ENCODE results near the gene POMT1.
"Not testable (repeated sequence)": the region's sequence is repeated elsewhere in the genome, so short reads cannot be mapped to it uniquely, and the experiment has no call there.

The POMT1 gene, protein sequence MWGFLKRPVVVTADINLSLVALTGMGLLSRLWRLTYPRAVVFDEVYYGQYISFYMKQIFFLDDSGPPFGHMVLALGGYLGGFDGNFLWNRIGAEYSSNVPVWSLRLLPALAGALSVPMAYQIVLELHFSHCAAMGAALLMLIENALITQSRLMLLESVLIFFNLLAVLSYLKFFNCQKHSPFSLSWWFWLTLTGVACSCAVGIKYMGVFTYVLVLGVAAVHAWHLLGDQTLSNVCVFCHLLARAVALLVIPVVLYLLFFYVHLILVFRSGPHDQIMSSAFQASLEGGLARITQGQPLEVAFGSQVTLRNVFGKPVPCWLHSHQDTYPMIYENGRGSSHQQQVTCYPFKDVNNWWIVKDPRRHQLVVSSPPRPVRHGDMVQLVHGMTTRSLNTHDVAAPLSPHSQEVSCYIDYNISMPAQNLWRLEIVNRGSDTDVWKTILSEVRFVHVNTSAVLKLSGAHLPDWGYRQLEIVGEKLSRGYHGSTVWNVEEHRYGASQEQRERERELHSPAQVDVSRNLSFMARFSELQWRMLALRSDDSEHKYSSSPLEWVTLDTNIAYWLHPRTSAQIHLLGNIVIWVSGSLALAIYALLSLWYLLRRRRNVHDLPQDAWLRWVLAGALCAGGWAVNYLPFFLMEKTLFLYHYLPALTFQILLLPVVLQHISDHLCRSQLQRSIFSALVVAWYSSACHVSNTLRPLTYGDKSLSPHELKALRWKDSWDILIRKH

DNA sequence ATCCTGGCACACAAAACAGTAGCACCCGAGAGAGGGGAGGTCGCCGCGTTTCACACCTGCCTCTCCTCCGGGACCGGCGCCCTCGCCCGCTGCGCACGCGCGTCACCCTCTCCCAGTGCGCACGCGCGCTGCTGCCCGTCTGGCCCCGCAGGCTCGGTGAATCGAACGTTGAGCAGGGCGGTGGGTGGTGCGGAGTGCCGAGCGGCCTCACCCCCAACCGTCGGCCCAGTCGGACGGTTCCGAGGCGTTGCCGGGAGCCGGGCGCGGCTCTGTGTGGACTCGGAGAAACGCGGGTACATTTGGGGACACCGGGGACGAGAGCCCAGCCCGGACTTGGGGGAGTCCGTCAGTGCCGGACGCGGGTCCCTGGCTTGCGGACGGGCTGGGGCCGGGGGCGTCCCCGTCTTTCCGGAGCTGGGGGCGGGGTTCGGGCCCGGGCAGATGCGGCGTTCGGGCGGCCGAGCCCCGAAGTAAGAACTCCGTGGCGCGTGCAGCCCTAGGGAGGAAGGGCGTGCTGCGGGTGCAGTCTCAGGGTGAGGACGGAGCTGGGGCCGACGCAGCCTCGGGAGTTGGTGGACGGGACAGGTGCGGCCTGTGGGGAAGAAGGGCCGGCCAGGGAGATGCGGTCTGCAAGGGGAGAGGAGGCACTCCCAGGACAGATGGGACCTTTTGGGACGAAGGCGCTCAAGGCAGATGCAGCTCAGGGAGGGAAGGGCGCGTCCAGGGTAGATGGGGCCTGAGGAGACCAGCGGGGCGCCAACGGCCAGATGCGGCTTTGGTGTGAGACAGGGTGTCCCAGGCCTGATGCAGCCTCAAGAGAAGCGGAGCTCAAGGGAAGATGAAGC, at the start of gene POMT1:
Gene POMT1 (plus strand): TSS at position 138 of the 845 bp plus-strand sequence. CDS start 1,301 bp downstream, outside the sequence.
- DNase-seq, result peak; percentile 92

DNA sequence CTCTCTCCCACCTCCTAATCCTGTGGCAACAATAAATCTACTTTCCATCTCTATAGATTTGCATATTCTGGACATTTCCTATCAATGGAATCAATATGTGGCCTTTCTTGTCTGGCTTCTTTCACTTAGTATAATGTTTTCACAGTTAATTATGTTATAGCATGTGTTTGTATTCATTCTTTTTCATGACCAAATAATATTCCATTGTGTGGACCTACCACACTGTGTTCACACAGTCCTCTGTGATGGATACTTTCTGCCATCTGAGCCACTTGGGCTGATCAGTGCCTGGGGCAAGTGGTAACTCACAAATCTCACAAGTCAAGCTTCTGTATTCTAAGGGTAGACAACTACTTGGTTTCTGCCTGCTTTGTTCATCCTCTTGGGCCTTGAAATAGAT, 48.7 kb upstream of the POMT1 start:
- no peak for DNase-seq

DNA sequence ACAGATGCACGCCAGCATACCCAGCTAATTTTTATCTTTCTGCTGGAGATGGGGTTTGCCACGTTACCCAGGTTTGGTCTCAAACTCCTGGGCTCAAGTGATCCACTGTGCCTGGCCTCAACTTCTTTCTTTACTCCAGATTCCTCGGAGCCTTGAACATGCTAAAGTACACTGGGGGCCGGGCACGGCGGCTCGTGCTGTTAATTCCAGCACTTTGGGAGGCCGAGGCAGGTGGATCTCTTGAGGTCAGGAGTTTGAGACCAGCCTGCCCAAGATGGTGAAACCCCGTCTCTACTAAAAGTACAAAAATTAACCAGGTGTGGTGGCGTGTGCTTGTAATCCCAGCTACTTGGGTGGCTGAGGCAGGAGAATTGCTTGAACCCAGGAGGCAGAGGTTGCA, 47.1 kb upstream of the POMT1 start:
- DNase-seq, result peak; percentile 0

DNA sequence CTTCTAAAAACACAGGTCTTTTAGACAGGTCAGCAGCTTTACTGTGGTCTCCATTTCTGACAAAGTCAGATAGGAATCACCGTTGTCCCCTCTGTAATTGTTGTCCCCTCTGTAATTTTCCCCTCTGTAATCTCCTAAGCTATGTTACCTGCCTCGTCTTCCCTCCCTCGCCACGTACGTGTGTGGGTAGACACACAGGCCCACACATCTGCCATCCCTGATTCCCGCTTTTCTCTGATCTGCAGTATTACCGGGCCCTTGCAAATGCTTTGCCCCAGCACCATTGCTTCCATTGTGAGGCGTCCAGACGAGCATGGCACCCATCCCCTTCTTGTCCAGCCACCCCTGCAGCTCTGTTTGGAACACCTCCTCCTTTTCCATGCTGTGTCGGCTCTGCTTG, 45.0 kb upstream of the POMT1 start:
- DNase-seq, result no peak

DNA sequence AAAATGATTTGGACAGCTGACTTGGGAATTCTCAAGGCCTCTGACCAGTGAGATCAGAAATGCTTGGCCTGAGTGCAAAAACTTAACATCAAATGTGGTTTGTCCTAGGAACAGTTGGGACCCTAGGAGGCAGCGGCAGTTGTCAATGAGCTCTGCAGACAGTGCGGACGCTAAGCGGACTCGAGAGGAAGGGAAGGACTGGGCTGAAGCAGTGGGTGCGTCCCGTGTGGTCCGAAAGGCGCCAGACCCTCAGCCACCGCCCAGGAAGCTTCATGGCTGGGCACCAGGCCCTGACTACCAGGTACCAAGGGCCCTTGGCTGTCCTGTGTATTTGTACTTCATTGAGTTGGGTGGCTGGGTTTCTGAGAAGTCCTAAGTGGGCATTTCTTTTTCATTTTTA, 43.7 kb upstream of the POMT1 start:
- DNase-seq, result no peak

DNA sequence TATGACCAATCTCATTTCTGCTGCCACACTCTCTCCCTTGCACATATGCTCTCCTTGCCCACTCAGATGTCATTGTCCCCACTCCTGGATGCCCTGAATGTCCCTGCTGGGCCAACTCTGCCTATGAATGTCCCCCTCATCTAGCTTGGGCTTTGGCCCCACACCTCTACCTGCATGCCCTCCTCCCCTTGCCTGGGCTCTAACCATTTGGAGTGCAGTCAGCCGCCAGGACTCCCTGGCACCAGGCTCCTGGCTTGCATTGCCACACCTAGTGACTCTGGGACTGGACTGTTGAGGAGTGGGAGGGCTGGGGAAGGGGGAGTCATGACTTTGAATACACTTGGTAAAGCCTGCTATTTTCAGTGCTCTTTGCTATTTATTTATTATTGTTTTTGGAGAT, 41.6 kb upstream of the POMT1 start:
- peak; percentile 1 for DNase-seq

DNA sequence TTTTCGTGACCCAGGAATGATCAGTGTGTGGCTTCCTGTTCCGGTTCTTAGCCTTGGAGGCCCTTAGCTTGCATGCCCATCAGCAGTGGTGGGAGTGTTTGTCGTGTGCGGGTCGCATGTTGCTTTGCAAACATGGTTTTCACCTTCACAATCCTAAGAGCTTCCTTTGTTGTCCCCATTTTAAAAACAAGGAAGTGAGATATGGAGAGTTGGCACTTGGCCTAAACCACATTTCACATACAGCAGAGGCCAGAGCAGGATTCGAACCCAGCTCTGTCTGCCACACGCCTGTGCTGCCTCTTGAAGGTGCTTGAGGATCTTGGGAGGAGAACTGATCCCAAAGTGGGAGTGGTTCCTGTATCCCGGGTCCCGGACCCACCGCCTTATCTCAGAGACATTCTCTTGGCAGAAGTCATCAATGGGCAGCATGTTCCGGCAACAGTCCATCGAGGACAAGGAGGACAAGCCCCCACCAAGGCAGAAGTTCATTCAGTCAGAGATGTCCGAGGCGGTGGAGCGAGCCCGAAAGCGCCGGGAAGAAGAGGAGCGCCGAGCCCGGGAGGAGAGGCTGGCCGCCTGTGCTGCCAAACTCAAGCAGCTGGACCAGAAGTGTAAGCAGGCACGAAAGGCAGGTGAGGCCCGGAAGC, 38.2 kb upstream of the POMT1 start:
- DNase-seq, result no peak

DNA sequence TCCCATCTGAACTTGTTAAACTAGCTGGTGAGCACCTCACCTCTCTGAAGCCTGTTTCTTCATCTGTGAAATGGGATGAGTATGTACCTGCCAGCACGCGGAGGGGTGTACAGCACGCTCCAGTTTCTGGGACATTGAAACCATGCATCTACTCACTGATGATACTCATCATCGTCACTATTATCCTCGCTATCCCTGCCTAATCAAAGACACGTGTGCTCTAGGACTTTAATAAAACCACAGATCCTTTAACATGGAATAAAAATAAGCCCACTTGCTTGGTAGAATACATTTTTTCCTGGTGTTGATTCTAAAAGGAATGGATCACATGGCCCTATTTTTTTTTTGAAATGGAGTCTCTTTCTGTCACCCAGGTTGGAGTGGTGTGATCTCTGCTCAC, 37.3 kb upstream of the POMT1 start:
- no peak for DNase-seq

DNA sequence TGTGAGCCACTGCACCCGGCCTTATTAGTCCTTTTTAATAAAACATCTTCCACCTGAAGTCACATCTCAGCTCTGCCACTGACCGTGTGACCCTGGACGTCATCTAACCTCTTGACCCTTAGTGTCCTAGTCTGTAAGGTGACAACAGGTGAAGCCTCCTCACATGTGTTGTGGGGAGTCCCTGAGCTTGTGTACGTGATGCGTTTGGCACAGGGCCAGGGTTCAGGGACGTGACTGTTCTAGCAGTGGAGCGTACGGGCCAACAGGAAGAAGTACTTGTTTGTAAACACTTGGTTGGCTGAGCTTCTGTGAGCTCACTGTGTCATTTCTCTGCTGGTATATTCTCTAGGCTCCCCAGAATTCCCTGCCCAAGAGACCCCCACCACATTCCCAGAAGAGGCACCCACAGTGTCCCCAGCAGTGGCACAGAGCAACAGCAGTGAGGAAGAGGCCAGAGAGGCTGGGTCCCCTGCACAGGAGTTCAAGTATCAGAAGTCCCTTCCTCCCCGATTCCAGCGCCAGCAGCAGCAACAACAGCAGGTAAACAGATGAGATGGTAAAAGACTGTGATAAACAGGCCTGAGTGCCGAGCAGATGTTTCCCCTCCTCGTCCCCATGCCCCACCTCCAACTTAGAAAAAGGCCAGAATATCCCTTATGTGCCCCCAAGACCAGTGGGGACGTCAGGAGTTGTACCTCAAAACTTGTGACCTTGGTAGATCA, 35.3 kb upstream of the POMT1 start:
- DNase-seq, result peak; percentile 6

DNA sequence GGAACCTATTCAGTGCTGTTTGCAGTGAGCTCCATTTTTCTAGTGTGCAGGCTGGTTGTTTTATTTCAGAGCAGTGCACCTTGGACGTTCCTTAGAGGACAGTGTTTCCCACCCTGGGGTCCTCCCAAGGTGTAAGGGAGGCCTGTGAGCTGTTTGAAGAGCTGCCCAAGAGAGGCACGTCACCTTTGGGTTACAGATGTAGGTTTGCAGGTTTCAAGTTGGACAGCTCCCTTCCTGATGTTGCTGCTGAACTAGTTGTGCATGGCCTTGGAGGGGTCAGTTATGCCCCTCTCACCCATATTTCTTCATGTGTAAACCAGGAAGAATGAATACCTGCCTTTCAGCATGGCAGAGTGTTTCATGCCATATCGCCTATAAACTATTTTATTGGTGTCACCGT, 34.7 kb upstream of the POMT1 start:
- DNase-seq, result peak; percentile 1

DNA sequence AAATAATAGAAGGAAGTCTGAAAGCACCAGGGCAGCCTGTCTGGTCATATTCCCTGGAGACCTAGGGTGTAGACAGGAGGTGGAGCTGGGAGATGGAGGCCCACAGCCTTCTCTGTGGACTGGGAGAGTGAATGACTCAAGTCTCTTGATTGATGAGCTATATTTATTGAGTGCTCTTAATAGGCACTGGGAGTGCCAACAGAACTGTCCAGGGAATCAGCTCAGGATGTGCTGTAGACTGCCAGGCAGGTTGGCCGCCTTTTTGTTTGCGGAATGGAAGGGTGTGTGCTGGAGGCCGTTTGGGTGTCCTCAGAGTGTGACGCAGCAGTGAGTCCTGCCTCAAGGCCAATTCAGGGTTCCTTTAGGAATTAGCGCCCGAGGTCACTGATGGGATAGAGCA, 33.4 kb upstream of the POMT1 start:
- no peak for DNase-seq

DNA sequence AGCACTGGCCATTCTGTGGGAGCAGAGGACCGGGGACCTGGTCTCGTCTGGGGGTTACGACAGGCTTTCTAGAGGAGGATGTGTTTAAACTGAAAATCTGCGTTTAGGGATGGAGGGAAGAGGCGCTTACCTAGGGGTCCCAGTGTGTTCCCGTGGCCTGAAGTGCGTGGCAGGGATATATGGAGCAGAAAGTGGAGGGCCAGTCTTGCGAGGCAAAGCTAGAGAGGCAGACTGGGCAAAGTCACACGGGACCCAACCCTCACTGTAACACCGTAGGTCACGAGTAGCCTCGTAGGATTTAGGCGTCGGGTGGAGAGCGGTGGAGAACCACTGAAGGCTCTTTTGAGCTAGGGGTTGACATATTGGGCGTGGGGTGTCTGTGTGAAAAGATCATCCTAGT, 32.8 kb upstream of the POMT1 start:
- no peak for DNase-seq

DNA sequence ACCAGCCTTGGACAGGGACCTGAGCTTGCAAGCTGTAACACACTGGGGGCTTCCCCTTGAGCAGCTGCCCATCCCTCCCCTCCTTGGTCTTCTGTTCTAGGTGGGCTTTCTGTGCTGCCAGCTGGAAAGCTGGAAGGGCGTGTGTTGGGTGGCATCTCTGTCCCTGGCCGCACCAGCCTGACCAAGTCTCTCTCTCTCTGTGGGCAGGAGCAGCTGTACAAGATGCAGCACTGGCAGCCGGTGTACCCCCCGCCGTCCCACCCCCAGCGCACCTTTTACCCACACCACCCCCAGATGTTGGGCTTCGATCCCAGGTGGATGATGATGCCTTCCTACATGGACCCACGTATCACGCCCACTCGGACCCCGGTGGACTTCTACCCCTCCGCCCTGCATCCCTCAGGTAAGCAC, 32.1 kb upstream of the POMT1 start:
- DNase-seq, result no peak

DNA sequence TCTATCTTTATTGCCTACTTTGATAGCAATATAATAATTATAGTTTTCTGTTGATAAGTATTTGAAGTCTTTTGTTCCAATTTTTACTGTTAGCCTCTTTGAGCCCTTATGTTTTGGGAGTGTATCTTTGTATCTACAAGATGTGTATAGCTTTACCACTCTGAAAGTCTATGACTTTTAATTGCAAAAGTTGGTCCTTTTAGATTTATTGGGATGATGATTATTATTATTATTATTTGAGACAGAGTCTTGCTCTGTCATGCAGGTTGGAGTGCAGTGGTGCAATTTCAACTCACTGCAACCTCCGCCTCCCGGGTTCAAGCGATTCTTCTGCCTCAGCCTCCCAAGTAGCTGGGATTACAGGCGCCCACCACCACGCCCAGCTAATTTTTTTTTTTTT, 30.6 kb upstream of the POMT1 start:
- not testable (repeated sequence) for DNase-seq

DNA sequence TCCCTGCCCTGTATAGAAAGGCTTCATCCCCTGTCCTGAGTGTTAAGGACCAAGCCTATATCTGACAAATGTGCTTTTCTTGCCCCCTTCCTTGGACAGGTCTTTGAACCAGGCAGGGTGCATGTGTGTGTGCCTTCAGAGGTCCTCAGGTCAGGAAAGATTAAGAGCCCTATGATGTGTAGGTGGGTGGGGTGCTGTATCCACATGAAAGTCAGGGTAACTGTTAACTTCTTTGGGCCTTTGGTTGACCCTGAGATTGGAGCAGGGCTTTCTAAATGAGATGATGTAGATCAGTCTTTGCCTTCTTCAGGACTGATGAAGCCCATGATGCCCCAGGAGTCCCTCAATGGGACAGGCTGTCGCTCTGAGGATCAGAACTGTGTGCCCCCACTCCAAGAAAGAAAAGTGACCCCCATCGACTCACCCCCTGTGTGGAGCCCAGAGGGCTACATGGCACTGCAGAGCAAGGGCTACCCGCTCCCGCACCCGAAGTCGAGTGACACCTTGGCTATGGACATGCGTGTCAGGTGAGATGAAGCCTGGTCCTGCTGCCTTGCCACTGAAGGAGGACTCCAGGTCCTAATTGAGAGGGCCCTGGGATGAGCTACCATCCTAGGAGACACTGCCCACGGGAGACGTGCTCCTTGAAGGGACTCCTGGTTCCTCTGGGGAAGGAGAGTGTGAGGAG, 29.4 kb upstream of the POMT1 start:
- no peak for DNase-seq

DNA sequence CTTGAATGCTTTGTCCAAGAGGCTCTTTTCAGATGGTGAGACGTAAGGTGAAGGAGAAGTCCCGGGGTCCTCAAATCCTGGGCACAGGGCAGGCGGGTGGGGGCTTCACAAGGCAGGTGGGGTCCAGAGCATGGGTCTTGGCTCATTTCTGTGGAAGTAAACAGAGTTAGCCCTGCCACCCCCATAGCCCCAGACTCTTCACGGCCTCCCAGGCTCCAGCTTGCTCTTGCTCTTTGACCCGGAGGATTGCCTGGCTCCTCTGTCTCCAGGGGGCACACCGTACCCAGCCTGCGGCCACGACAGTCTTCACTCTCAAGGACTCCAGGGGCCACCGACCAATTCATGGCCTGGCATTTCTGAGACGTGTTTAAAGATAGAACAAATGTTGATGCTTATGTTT, 28.8 kb upstream of the POMT1 start:
- no peak for DNase-seq

DNA sequence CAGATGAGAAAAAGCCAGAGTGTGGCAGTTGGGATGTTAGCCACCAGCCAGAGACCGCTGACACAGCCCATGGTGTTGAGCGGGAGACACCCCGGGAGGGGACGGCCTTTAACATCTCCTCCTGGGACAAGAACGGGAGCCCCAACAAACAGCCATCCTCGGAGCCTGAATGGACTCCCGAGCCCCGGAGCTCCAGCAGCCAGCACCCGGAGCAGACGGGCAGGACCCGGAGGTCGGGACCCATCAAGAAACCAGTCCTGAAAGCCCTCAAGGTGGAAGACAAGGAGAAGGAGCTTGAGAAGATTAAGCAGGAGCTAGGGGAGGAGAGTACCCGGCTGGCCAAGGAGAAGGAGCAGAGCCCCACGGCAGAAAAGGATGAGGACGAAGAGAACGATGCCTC, 28.0 kb upstream of the POMT1 start:
- no peak for DNase-seq

DNA sequence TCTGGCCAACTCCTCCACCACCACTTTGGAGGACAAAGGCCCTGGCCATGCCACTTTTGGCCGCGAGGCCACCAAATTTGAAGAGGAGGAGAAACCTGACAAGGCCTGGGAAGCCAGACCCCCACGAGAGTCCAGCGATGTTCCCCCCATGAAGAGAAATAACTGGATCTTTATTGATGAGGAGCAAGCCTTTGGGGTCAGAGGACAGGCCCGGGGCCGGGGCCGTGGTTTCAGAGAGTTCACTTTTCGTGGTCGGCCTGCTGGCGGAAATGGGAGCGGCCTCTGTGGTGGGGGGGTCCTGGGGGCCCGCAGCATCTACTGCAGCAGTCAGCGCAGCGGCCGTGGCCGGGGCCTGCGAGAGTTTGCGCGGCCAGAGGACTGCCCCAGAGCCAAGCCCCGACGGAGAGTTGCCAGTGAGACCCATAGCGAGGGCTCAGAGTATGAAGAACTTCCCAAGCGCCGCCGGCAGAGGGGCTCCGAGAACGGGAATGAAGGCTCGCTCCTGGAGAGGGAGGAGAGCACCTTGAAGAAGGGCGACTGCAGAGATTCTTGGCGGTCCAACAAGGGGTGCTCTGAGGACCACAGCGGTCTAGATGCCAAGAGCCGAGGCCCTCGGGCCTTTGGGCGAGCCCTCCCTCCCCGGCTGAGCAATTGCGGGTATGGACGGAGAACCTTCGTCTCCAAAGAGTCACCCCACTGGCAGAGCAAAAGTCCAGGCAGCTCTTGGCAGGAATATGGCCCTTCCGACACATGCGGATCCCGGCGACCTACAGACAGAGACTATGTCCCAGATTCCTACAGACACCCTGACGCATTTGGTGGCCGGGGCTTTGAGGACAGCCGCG, 27.4 kb upstream of the POMT1 start:
- no peak for DNase-seq

DNA sequence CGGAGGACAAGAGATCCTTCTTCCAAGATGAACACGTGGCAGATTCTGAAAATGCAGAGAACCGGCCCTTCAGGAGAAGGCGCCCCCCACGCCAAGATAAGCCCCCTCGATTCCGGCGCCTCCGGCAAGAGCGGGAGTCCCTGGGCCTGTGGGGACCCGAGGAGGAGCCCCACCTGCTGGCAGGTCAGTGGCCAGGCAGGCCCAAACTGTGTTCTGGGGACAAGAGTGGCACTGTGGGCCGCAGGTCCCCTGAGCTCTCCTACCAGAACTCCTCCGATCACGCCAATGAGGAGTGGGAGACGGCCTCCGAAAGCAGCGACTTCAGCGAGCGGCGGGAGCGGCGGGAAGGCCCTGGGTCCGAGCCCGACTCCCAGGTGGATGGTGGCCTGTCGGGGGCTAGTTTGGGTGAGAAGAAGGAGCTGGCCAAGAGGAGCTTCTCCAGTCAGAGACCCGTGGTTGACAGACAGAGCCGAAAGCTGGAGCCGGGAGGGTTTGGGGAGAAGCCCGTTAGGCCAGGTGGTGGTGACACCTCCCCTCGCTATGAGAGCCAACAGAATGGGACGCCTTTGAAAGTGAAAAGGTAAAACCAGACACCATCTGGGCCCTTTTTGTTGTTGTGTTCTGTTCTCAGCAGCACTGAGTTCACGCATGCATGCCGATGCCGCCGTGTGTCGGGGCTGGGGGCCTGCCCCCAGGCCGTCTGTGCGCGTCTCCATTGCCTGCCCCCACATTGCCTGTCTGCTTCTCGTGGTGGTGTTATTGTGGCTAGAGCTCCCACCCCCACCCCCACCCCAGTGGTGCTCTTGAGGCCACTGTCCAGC, 26.6 kb upstream of the POMT1 start:
- no peak for DNase-seq
